ENCODE measurements around the gene PLXNC1.
A peak's percentile ranks its signal among the peaks of the same experiment; 100 is the strongest.

PLXNC1 gene

DNA sequence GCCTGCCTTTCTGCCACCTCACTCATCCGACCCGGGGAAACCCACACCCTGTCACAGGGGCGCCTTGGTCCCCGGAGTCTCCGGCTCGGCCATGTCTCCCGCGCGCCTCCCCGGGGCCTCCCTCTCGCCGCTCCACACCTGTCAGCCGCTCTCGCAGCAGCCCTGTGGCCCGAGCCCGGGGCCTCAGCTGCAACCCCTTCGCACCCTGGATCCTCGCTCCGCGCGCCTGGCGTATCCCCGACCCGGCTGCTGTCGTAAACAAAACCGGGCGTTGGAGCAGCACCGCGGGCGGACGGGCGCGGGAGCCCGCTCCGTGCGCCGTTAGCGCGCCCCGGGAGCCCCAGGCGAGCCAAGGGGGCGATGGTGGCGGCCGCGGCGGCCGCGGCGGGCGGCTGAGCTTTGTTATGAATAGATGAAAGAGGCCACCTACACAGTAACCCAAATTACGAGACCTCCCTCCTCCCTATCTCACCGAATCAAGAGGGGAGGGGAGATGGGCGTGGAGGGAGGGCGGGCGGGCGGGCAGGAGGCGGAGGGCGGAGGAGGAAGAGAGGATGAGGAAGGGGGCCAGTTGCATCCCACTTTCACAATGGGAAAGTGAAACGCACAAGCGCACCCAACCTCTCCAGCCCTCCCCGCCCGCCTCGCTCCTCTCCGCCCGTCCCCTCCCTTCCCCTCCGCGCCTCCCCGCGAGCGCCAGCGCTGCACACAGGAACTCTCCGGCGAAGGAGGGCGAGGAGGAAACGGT, at the start of gene PLXNC1:
TSS of gene PLXNC1 (plus strand) at position 587 of the 748 bp plus-strand sequence. CDS start 395 bp downstream, outside the sequence.
- peak; percentile 82 for FAIRE-seq
- no peak for DNase-seq (ENCODE audit: extremely low spot score, insufficient read length, low read depth)

DNA sequence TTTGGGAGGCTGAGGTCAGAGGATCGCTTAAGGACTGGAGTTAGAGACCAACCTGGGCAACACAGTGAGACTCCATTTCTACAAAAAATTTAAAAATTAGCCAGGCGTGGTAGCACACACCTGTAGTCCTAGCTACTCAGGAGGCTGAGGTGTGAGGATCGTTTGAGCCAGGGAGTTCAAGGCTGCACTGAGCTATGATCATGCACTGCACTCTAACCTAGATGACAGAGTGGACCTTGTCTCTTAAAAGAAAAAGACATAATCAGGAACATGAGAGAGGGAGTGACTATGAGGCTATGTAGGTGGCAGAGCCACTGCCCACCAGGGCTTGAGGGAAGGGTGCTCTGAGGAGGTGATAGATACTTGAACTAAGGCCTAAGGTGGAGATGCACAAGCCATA, 49.2 kb upstream of the PLXNC1 start:
- no peak for DNase-seq (ENCODE audit: extremely low spot score, insufficient read length, low read depth)
- no peak for FAIRE-seq

- no peak for FAIRE-seq
- DNase-seq (ENCODE audit: extremely low spot score, insufficient read length, low read depth) = no peak
These were observed 48.7 kb upstream of the PLXNC1 start for GRCh38 chr12:94099632-94100031.

GRCh38 chr12:94100211-94100627, 48.2 kb upstream of the PLXNC1 start:
- no peak for FAIRE-seq

GRCh38 chr12:94100990-94101737, 47.2 kb upstream of the PLXNC1 start:
- peak; percentile 26 for FAIRE-seq

More at GRCh38 chr12:94100211-94100627, 48.2 kb upstream of the PLXNC1 start:
- no peak for DNase-seq (ENCODE audit: extremely low spot score, insufficient read length, low read depth)

DNA sequence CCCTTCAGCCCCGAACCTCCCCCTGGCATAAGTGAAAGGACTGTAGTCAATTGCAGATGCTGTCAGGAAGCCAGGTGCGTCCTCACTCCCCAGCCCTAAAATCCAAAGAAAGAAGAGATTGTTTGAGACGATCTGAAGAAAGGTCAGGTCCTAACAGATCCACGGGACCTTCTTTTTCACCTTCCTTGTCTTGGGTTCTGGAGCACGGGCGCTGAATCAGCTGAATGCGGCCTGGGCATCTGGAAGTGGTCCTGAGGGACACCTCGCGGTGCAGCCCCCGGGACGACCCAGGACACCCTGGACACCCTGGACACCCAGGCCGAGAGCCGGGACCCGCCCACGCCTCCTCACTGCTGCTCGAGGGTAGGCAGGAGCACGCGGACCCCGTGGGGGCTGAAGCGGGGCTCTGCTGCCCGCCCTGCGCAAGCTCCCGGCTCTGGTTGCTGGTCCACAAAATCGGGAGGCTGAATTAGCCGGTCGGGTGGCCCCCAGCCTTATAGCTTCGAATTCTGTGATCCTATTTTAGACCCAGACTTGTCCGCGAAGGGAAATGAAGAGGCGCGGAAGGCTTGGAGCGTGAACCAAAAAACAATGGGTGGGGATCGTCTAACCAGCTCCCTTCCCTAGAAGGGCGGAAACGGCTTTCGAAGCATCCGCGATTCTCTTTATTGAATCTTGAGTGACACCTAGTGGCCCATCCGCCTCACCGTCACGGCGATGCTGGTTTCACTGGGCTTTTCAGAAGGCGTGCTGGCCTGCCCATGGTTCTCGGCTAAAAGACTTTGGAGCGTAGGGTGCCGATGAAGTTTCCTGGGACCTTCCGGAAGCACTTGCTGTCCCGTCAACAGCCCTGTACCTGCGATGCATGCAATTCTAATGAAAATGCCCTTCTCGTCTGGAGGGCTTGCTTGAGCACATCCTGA, 46.4 kb upstream of the PLXNC1 start:
- DNase-seq (ENCODE audit: extremely low spot score, insufficient read length, low read depth) = peak; percentile 73
- peak; percentile 96 for FAIRE-seq

More at GRCh38 chr12:94100990-94101737, 47.2 kb upstream of the PLXNC1 start:
- peak; percentile 60 for DNase-seq (ENCODE audit: extremely low spot score, insufficient read length, low read depth)

DNA sequence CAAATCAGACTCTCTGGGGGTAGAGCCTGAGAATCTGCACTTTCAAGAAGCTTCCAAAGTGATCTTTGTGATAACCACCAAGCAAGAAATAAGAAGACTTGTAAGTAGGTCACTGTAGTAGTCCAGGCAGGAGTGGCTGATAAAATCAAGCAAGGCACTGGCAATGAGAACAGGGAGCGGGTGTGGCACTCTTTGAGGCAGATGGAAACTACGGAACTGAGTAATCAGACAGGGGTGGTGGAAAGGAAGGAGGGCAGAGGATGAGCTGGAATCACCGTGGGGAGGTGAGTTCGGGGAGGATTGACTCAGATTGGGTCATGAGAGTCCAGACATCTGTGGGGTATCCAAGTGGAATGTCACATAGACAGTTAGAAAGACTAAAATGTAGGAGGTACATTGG, 44.4 kb upstream of the PLXNC1 start:
- DNase-seq (ENCODE audit: extremely low spot score, insufficient read length, low read depth) = no peak
- FAIRE-seq = no peak

DNA sequence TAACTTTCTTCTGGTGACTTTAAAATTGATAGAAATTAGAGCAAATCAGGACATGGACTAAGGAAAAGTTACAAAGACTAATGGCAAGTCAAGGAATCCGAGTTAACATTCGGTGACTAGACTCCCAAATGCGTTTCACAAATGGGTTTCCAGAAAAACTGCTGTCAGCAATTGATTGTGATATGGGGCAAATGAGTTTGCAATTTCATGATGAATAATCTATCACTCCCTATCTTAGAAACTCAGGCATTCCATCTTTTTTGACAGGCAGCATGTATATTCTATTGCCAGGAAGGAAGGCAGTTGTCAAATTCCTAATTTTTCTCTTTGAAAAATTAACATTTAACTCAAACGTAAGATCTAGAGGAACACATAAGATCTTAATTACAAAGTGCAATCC, 40.5 kb upstream of the PLXNC1 start:
- FAIRE-seq (no peak), DNase-seq (ENCODE audit: extremely low spot score, insufficient read length, low read depth) (no peak)

DNA sequence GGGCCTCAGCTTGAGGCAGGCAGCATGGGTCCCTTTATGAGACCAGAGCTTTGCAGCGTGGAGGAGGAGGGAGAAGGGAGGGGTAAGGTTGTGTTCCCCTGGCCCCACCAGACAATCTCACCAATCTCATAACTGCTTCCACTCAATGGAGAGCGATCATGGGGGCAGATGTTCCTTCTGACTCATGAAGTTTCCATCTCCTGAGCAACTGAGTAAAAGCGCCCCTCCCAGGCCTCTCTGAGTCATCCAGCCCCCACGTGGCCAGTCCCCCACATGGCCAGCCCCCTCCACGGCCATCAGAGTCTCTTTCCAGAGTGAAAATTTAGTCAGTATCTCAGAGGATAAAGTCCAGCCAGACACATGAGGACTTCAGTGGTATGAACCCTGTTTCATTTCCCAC, 39.2 kb upstream of the PLXNC1 start:
- FAIRE-seq = no peak
- no peak for DNase-seq (ENCODE audit: extremely low spot score, insufficient read length, low read depth)

DNA sequence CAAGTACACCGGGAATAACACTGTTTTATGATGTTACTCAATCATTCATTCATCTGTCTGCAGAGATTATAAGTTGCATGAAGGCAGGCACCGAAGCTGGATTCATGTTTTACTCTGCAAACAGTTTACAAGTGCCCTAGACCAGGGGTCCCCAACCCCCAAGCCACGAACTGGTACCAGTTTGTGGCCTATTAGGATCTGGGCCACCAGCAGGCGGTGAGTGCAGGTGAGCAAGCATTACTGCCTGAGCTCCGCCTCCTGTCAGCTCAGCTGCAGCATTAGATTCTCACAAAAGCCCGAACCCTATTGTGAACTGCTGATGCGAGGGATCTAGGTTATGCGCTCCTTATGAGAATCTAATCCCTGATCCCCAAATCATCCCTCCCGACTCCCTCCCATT, 38.1 kb upstream of the PLXNC1 start:
- FAIRE-seq (no peak), DNase-seq (ENCODE audit: extremely low spot score, insufficient read length, low read depth) (no peak)

DNA sequence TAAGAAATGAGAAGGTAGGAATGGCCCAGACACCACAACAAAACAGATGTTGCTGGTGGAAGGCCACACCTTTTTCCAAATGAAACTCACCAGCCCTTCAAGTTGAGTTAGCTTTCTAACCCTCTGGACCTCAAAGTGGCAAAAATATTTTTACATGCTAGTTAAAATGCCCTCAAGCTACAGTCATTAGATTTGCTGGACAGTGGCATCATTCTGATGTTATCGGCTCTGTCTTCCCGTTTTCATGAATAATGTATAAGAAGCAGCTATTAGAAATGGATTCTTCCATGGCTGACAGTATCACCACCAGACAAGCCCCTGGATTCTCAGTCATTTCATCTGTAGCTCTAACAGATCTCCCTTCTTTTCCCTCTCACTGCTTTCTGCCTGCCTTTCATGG, 37.1 kb upstream of the PLXNC1 start:
- no peak for FAIRE-seq
- DNase-seq (ENCODE audit: extremely low spot score, insufficient read length, low read depth) = no peak

GRCh38 chr12:94112121-94112520, 36.3 kb upstream of the PLXNC1 start:
- DNase-seq (ENCODE audit: extremely low spot score, insufficient read length, low read depth) (no peak), FAIRE-seq (peak; percentile 35)

DNA sequence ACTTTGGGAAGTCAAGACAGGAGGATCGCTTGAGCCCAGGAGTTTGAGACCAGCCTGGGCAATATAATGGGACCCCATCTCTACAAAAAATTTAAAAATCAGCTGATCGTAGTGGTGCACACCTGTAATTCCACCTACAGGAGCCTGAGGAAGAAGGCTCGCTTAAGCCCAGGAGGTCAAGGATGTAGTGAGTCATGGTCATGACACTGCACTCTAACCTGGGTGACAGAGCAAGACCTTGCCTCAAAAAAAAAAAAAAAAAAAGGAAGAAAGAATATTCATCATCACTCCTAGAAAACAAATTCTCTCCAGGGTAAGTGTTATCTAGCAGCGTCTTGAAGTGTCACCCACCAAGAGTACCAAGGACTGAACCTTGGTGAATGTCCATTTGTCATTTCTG, 34.2 kb upstream of the PLXNC1 start:
- no peak for FAIRE-seq

DNA sequence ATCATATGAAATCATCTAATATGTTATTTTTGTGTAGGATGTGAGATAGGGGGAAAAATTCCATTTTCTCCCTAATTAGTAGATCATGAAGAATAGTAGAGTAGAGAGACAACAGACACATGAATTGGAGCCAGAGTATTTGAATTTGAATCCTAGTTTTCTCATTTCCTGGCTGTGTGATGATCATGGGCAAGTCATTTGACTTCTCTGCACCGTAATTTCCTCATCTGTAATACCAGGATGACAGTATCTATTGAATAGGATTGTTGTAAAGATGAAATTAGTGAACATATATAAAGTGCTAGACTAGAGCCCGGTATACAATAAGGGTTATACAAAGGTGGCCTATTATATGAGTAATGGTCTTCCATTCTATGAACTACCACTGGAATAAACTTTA, 32.2 kb upstream of the PLXNC1 start:
- FAIRE-seq = no peak
- DNase-seq (ENCODE audit: extremely low spot score, insufficient read length, low read depth) = no peak

More for the DNA sequence above, 34.2 kb upstream of the PLXNC1 start:
- no peak for DNase-seq (ENCODE audit: extremely low spot score, insufficient read length, low read depth)

DNA sequence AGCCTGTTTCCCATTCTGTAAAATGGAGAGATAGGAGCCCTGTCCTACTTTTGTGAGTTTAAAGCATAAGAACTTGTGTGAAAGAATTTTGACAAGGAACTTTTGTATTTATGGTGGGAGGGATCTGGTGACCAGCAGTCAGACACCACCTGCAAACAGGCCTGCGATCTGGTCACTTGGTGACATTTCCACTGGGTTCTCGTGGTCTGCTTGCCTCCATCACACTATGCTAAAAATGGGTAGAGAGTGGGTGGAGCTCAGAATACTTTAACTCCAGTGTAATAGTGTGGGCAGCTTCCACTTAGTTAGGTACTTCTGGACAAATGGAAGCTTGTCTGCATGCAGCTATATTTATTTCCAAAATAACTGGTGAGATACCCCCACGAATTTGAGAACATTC, 26.5 kb upstream of the PLXNC1 start:
- FAIRE-seq (no peak), DNase-seq (ENCODE audit: extremely low spot score, insufficient read length, low read depth) (no peak)

DNA sequence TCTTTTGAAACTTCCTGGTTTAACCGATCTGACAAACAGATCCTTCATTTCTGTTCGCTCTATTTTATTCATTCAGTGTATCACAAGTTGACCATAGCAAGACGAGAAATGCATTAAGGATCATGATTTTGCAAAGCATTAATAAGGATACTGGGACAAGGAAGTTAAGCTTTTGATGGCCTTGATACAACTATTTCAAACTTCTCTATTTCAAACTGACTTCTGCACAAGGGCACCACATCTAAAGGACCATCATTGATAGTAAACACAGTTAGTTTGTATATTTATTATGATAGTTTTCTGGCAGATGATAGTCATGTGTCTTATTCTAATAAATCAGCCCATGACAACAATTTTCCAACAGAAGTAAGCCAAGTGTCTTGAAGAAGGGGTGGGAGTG, 25.8 kb upstream of the PLXNC1 start:
- FAIRE-seq (no peak), DNase-seq (ENCODE audit: extremely low spot score, insufficient read length, low read depth) (no peak)

- FAIRE-seq (peak; percentile 65), DNase-seq (ENCODE audit: extremely low spot score, insufficient read length, low read depth) (no peak)
These were observed 25.2 kb upstream of the PLXNC1 start for GRCh38 chr12:94123127-94123526.

- no peak for FAIRE-seq
- DNase-seq (ENCODE audit: extremely low spot score, insufficient read length, low read depth) = no peak
These were observed 22.3 kb upstream of the PLXNC1 start for GRCh38 chr12:94126067-94126466.

- FAIRE-seq (no peak), DNase-seq (ENCODE audit: extremely low spot score, insufficient read length, low read depth) (no peak)
These were observed 20.9 kb upstream of the PLXNC1 start for GRCh38 chr12:94127239-94128131.

Measured in GM18507 (cell line).